ENCODE measurements around the gene MUC6. TPM values are rescaled to one million over a fixed set of nuclear protein-coding genes. Genes with fewer than 3 reads are reported as not detected.

The MUC6 gene
- total RNA-seq, 2 donors from 2014 or later, result 13.1 TPM; not detected in 1

- Histone ChIP-seq H3K4me1 (ENCODE audit: control insufficient read depth in 1 of 2, low read depth in 2 of 2) (no peaks in the 10 kb centered on the region), H3K36me3 (peaks cover 12% of the 10 kb centered on the region), H3K4me3 (no peak overlapping the region), H3K9me3 (no peaks in the 10 kb centered on the region), H3K27me3 (replicated peaks; ENCODE audit: insufficient read depth) (no peaks in the 10 kb centered on the region), H3K27ac (no peak overlapping the region)
- ATAC-seq (ENCODE audit: insufficient number of reproducible peaks, low FRiP score, low read depth), result no peak
- no peak for TF ChIP-seq CTCF (IDR thresholded peaks at IDR 0.05)
- no peak for DNase-seq (ENCODE audit: low spot score)
These were observed 20.5 kb downstream of the MUC6 start for GRCh38 chr11:1015826-1016545.

GRCh38 chr11:1015064-1015463, 21.5 kb downstream of the MUC6 start:
- Histone ChIP-seq H3K9me3 (no peaks in the 10 kb centered on the region), H3K4me1 (ENCODE audit: control insufficient read depth in 1 of 2, low read depth in 2 of 2) (no peaks in the 10 kb centered on the region), H3K4me3 (no peak overlapping the region), H3K36me3 (peaks cover 21% of the 10 kb centered on the region), H3K27ac (no peak overlapping the region), H3K27me3 (replicated peaks; ENCODE audit: insufficient read depth) (no peaks in the 10 kb centered on the region)
- TF ChIP-seq CTCF (IDR thresholded peaks at IDR 0.05), result no peak
- ATAC-seq (ENCODE audit: insufficient number of reproducible peaks, low FRiP score, low read depth), result no peak
- no peak for DNase-seq (ENCODE audit: low spot score)

GRCh38 chr11:1014276-1014675, 22.2 kb downstream of the MUC6 start:
- Histone ChIP-seq H3K9me3 (no peaks in the 10 kb centered on the region), H3K27me3 (replicated peaks; ENCODE audit: insufficient read depth) (no peaks in the 10 kb centered on the region), H3K27ac (no peak overlapping the region), H3K4me1 (ENCODE audit: control insufficient read depth in 1 of 2, low read depth in 2 of 2) (no peaks in the 10 kb centered on the region), H3K4me3 (no peak overlapping the region), H3K36me3 (peaks cover 26% of the 10 kb centered on the region)
- no peak for DNase-seq (ENCODE audit: low spot score)
- ATAC-seq (ENCODE audit: insufficient number of reproducible peaks, low FRiP score, low read depth), result no peak
- no peak for TF ChIP-seq CTCF (IDR thresholded peaks at IDR 0.05)

- Histone ChIP-seq H3K36me3 (peaks cover 33% of the 10 kb centered on the region), H3K27me3 (replicated peaks; ENCODE audit: insufficient read depth) (no peaks in the 10 kb centered on the region), H3K4me1 (ENCODE audit: control insufficient read depth in 1 of 2, low read depth in 2 of 2) (no peaks in the 10 kb centered on the region), H3K27ac (no peak overlapping the region), H3K4me3 (no peak overlapping the region), H3K9me3 (no peaks in the 10 kb centered on the region)
- TF ChIP-seq CTCF (IDR thresholded peaks at IDR 0.05), result no peak
- DNase-seq (ENCODE audit: low spot score), result no peak
- no peak for ATAC-seq (ENCODE audit: insufficient number of reproducible peaks, low FRiP score, low read depth)
These were observed 22.9 kb downstream of the MUC6 start for GRCh38 chr11:1013631-1013935.

- no peak overlapping the region for H3K27ac ChIP-seq
- peaks cover 37% of the 10 kb centered on the region for H3K36me3 ChIP-seq
- TF ChIP-seq CTCF (IDR thresholded peaks at IDR 0.05), result no peak
- H3K27me3 ChIP-seq (replicated peaks; ENCODE audit: insufficient read depth), result no peaks in the 10 kb centered on the region
- no peaks in the 10 kb centered on the region for H3K4me1 ChIP-seq (ENCODE audit: control insufficient read depth in 1 of 2, low read depth in 2 of 2)
- no peak for DNase-seq (ENCODE audit: low spot score)
- H3K9me3 ChIP-seq, result no peaks in the 10 kb centered on the region
- ATAC-seq (ENCODE audit: insufficient number of reproducible peaks, low FRiP score, low read depth), result no peak
- no peak overlapping the region for H3K4me3 ChIP-seq
These were observed 23.5 kb downstream of the MUC6 start for GRCh38 chr11:1012740-1013630.
